HFF-Myc (cell line): Measurements from ENCODE around the gene SHROOM4.

Experiments
- DNase-seq: peaks from one replicate; pipeline ENCODE4 v3.0.0-alpha.2; 2011; ENCODE audit warnings: low read depth; ENCODE audit errors: extremely low read depth
- H3K4me3 ChIP-seq: replicated peaks from 2 replicates; pipeline ENCODE4 v1.5.1; 2011; ENCODE audit warnings: low read depth, mild to moderate bottlenecking, control low read depth, low read length
- TF ChIP-seq, protein P1 (sequence below): IDR thresholded peaks from 2 replicates; pipeline ENCODE4 v1.5.1; 2012; ENCODE audit warnings: mild to moderate bottlenecking, low read depth, low read length, control low read depth; ENCODE audit errors: missing control alignments

The SHROOM4 gene

DNA sequence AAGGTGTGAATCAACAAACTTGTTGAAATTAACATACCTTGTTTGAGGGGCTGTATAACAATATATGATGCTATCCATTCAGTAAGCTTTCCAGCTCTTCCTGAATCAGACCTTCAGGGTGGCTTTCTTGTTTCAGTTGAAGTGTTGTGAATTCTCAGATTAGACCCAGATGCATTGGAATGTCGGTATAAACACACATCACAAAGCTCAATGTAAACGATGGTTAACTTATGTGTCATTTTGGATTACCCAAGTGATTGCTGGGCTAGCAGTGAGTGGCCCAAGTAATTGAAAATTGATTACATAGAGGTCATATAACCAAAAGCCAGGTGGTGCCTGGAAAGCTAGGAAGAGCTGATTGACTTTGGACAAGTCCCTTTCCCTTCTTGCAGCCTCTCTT lies 115.0 kb downstream of the SHROOM4 start:
- DNase-seq: no peak
- TF ChIP-seq, protein P1, sequence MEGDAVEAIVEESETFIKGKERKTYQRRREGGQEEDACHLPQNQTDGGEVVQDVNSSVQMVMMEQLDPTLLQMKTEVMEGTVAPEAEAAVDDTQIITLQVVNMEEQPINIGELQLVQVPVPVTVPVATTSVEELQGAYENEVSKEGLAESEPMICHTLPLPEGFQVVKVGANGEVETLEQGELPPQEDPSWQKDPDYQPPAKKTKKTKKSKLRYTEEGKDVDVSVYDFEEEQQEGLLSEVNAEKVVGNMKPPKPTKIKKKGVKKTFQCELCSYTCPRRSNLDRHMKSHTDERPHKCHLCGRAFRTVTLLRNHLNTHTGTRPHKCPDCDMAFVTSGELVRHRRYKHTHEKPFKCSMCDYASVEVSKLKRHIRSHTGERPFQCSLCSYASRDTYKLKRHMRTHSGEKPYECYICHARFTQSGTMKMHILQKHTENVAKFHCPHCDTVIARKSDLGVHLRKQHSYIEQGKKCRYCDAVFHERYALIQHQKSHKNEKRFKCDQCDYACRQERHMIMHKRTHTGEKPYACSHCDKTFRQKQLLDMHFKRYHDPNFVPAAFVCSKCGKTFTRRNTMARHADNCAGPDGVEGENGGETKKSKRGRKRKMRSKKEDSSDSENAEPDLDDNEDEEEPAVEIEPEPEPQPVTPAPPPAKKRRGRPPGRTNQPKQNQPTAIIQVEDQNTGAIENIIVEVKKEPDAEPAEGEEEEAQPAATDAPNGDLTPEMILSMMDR: no peak
- H3K4me3 ChIP-seq: no peak overlapping the region

DNA sequence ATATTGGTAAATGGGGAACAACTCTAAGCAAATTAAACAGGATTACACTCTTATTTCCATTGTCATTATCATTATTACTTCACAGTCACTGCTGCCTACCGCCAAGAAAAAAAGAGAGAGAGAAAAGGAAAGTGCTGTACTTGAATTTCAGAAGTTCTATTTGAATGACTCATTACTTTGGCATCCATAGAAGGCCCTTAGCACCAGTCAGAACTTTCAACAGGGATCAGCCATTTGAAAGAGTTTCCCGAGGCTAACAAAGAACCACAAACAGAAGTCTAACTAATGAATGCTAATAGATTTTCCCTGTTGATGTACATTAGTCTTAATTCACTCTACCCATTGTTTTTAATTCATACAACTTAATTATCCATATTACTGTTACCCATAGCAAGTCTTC lies 116.3 kb downstream of the SHROOM4 start:
- DNase-seq: peak; percentile 10
- TF ChIP-seq, protein P1: no peak
- no peak overlapping the region for H3K4me3 ChIP-seq

DNA sequence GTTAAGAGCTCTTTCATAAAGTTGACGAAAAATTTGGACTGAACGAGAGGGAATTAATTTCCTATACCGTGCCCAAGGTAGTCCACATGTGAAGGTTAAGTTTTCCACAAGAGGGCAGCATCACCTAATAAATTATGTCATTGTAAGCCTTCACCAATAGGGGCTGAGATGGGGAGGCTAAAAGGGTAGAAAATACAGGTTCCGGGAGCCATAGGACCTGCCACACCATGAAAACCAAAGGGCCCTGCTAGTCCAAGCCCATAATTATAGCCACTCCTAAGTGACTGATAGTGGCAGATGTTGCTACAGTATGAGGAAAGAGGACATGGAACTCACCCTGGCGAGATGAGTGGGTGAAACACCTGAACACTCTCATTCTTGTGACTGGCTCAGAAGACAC lies 122.2 kb downstream of the SHROOM4 start:
- TF ChIP-seq, protein P1: peak; percentile 24
- peak; percentile 5 for DNase-seq
- H3K4me3 ChIP-seq: no peak overlapping the region

DNA sequence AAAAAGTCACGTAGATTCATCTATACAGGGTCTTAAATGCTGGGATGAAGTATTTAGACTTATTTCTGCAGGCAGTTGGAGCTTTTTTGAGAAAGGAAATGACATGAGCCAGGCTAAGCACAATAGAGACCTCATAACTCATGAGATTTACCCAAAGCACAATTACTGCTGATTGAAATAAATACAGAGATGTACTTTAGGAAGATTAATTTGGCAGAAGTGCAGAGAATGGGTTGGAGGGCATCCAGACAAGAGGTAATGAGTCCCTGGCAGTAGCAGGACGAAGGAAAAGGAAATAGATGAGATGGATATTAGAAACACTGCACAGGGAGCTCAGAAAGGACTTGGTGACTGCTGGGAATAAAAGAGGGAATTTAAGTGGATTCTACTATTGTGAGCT lies 129.1 kb downstream of the SHROOM4 start:
- H3K4me3 ChIP-seq: no peak overlapping the region
- no peak for DNase-seq
- TF ChIP-seq, protein P1: no peak

GRCh38 chrX:50680990-50681389 lies 133.0 kb downstream of the SHROOM4 start:
- no peak for DNase-seq
- no peak overlapping the region for H3K4me3 ChIP-seq
- TF ChIP-seq, protein P1: no peak

- TF ChIP-seq, protein P1: no peak
- H3K4me3 ChIP-seq: no peak overlapping the region
- no peak for DNase-seq
Measured at GRCh38 chrX:50677789-50678188, 136.2 kb downstream of the SHROOM4 start.

DNA sequence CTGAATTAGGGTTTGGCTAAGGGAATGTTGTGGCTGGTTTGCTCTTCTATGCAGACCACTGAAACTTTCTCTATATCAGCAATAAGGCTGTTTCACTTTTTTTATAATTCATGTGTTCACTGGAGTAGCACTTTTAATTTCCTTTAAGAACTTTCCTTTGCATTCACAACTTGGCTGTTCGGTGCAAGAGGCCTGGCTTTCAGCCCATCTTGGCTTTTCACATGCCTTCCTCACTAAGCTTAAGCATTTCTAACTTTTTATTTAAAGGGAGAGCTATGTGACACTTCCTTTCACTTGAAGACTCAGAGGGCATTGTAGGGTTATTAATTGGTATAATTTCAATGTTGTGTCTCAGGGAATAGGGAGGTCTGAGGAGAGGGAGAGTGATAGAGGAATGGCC lies 142.3 kb downstream of the SHROOM4 start:
- no peak for DNase-seq
- TF ChIP-seq, protein P1: no peak
- no peak overlapping the region for H3K4me3 ChIP-seq
